ENCODE measurements around the gene CORT.
"Not testable (repeated sequence)": the region's sequence is repeated elsewhere in the genome, so short reads cannot be mapped to it uniquely, and the experiment has no call there.

Gene CORT

GRCh38 chr1:10459184-10459583, 9.4 kb downstream of the CORT start:
- TF ChIP-seq, protein P1, sequence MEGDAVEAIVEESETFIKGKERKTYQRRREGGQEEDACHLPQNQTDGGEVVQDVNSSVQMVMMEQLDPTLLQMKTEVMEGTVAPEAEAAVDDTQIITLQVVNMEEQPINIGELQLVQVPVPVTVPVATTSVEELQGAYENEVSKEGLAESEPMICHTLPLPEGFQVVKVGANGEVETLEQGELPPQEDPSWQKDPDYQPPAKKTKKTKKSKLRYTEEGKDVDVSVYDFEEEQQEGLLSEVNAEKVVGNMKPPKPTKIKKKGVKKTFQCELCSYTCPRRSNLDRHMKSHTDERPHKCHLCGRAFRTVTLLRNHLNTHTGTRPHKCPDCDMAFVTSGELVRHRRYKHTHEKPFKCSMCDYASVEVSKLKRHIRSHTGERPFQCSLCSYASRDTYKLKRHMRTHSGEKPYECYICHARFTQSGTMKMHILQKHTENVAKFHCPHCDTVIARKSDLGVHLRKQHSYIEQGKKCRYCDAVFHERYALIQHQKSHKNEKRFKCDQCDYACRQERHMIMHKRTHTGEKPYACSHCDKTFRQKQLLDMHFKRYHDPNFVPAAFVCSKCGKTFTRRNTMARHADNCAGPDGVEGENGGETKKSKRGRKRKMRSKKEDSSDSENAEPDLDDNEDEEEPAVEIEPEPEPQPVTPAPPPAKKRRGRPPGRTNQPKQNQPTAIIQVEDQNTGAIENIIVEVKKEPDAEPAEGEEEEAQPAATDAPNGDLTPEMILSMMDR (IDR thresholded peaks at IDR 0.05; ENCODE audit: control insufficient read depth, insufficient read depth, low read depth, low read length, missing control alignments) = no peak
- peak; percentile 50 for DNase-seq (ENCODE audit: low read depth)
- H3K4me3 ChIP-seq (ENCODE audit: control insufficient read depth, low read depth, low read length) = no peak overlapping the region

DNA sequence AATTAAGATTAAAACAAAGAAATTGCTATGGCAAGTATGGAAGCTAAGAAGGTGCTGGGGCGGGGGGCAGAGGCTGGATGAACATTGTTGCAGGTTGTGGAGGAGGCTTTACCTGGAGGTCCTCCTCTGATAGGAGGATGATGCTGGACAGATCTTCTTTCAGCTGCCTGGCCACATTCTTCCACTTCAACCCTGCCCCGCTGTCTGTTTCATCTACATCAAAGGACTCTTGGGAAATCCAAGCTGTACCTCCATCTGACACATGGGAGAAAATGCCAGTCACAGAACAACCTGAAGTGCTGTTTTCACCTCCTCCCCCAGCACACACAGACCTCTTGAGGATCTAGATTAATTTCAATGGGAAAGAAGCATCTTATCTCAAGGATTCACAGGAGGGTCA, 17.2 kb downstream of the CORT start:
- TF ChIP-seq, protein P1 (IDR thresholded peaks at IDR 0.05; ENCODE audit: control insufficient read depth, insufficient read depth, low read depth, low read length, missing control alignments) = no peak
- DNase-seq (ENCODE audit: low read depth) = no peak

GRCh38 chr1:10470043-10470442, 20.2 kb downstream of the CORT start:
- TF ChIP-seq, protein P1 (IDR thresholded peaks at IDR 0.05; ENCODE audit: control insufficient read depth, insufficient read depth, low read depth, low read length, missing control alignments) = no peak
- H3K4me3 ChIP-seq (ENCODE audit: control insufficient read depth, low read depth, low read length) = no peak overlapping the region
- DNase-seq (ENCODE audit: low read depth) = no peak

More for the DNA sequence above, 17.2 kb downstream of the CORT start:
- no peak overlapping the region for H3K4me3 ChIP-seq (ENCODE audit: control insufficient read depth, low read depth, low read length)

DNA sequence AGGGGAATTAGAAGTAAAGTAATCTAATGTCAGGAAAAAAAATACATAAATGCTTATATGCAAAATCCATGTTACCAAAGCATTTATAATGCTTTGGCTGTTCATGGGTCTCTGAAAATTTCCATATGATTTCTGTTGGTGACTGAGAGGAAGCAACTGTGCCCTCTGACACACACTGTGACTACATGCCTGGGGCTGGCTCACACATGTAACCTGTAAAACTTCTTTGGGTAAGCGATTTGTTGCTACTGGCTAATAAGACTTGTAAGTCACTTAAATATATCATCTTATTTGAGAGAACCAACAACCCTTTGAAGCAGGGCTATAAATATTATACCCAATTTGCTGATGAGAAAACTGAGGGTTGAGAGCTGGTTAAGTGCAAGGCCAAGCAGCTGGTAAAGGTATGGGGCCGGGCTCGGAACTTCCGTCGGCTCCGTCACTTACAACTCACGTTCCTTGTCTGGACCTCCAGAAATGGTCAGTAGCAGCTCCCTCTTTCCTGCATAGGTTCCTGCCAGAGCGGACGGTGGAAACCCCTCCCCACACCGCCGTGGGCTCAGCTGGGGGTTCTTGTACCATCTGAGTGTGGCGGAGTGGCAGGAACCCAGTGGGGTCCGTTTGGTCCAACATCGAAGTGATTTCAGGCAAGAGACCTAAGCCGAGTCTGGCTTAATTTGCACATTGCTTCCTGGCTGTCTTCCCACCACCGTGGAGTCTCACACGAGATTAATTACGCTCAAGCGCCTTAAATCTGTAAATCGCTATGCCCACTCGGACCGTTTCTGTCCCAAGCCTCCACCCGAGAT, 21.8 kb downstream of the CORT start:
- DNase-seq (ENCODE audit: low read depth) = no peak
- peak overlapping the region; percentile 67 for H3K4me3 ChIP-seq (ENCODE audit: control insufficient read depth, low read depth, low read length)
- TF ChIP-seq, protein P1 (IDR thresholded peaks at IDR 0.05; ENCODE audit: control insufficient read depth, insufficient read depth, low read depth, low read length, missing control alignments) = no peak

DNA sequence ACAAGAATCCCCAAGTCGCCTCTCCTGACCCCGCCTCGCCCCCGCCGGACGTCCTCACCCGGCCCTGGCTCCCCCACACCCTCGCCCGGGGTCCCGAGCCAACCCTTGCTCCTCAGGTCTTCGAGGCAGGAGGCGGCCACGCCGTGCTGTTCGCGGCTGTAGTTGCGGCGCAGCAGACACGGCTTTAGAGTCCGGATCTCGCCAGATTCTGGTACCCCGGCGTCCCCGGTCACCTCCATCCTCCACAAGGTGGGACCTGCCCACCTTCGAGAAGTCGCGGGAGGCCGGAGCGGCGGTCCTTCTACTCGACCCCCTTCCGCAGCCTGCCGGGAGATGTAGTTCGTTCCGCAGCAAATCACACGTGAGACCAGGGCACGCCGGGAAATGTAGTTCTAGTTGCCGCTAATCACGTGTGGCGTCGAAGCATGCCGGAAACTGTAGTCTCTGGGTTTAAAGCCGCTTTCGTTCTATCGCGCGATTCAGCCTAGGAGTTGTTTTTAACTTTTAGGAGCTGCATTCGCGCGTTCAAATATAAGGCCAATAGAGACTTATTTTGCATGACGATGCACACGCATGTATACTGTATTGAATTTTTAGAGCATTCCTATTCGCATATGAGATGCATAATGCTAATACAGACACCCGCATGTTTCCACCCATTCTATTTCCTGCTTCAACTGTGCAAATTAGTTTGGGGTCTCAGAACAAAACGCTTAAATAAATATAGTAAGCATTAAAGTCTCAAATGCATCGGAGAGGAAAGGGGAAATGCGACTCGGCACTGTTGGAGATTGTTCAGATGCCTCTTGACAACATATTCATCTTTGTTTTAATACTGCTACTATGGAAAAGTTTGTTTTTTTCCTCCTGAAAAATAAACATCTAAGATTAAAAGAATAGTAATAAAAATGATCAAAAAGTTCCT, 22.7 kb downstream of the CORT start, which contains the start of gene DFFA:
Gene DFFA, minus strand, starts transcription at position 310 of the 925 bp plus-strand sequence. Its CDS starts 71 bp downstream, at position 239.
- H3K4me3 ChIP-seq (ENCODE audit: control insufficient read depth, low read depth, low read length) = peak within 1 kb of the TSS; percentile 67
- peak; percentile 70 for DNase-seq (ENCODE audit: low read depth)
- TF ChIP-seq, protein P1 (IDR thresholded peaks at IDR 0.05; ENCODE audit: control insufficient read depth, insufficient read depth, low read depth, low read length, missing control alignments) = no peak

- TF ChIP-seq, protein P1 (IDR thresholded peaks at IDR 0.05; ENCODE audit: control insufficient read depth, insufficient read depth, low read depth, low read length, missing control alignments) = no peak
- no peak overlapping the region for H3K4me3 ChIP-seq (ENCODE audit: control insufficient read depth, low read depth, low read length)
- no peak for DNase-seq (ENCODE audit: low read depth)
These were observed 23.4 kb downstream of the CORT start for GRCh38 chr1:10473145-10473765.

DNA sequence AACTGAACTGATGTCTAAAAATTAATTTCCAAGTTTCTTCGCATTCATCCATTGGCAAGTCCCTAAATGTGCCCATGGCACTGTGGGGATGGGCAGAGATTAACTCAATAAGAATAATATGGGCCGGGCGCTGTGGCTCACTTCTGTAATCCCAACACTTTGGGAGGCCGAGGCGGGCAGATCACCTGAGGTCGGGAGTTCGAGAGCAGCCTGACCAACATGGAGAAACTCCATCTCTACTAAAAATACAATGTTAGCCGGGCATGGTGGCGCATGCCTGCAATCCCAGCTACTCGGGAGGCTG, 24.4 kb downstream of the CORT start:
- not testable (repeated sequence) for DNase-seq (ENCODE audit: low read depth); H3K4me3 ChIP-seq (ENCODE audit: control insufficient read depth, low read depth, low read length)
